Spleen (tissue), 7 donors: ENCODE data around the gene PPP1R26.

Experiments
- POLR2AphosphoS5 ChIP-seq, 3 donors: sonication (generic); formaldehyde crosslinking; IDR thresholded peaks; one replicate each; pipeline ENCODE4 v1.5.1; 2017; ENCODE audit warnings: antibody characterized with exemption in 3 of 3
- TF ChIP-seq, protein P1 (sequence below), 11 experiments: fragments of 200-600 bp in 7 of 11; fragments of 450-650 bp in 4 of 11; sonication (generic) in 4 of 11; IDR thresholded peaks in 8 of 11; conservative IDR thresholded peaks in 3 of 11; 1 replicate in 7 of 11; 2 replicates in 4 of 11; pipeline versions ENCODE4 v1.4.0 to v1.8.0; 2016 to 2021; ENCODE audit warnings: antibody characterized with exemption in 11 of 11, inconsistent platforms in 4 of 11, mild to moderate bottlenecking in 1 of 11
- donor health status: DM: no; HTN: no; CAD: no; lungs with moderate emphysema.
- donor health status: DM: no; HTN: no; CAD: no.
- donor health status: DM: no; HTN: no; CAD: no.

DNA sequence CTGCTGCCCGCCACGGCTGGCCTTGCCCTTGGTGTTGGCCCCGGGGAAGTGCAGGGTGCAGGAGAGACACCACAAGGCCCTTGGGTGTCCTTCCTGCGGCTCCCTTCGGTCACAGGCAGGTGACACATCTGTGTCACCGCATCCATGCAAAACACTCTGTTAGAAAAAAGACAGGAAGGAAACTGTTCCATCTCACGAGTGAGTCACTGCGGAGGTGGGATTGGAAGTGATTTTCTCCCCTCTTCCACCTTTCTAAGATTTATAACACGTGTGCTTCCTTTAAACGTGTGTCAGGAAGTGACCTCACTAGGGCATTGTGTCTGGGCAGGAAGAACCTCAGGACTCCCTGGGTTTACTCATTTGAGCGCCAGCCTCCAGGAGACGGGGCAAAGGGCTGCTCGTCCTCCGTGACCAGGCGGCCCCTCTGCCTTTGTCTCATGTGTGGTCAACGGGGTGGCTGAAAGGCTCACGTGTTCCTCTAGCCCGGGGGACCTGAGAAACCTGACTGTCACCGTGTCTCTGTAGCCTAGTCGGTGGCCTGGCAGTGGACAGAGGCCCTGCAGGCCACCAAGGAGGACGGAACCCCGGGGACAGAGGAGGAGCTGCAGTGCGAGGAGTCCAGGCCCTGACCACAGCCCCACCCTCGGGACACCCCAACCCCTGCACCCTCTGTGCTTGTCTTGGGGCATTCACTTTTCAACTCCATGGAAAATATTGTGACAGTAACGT lies 36.7 kb downstream of the PPP1R26 start:
- TF ChIP-seq, protein P1, sequence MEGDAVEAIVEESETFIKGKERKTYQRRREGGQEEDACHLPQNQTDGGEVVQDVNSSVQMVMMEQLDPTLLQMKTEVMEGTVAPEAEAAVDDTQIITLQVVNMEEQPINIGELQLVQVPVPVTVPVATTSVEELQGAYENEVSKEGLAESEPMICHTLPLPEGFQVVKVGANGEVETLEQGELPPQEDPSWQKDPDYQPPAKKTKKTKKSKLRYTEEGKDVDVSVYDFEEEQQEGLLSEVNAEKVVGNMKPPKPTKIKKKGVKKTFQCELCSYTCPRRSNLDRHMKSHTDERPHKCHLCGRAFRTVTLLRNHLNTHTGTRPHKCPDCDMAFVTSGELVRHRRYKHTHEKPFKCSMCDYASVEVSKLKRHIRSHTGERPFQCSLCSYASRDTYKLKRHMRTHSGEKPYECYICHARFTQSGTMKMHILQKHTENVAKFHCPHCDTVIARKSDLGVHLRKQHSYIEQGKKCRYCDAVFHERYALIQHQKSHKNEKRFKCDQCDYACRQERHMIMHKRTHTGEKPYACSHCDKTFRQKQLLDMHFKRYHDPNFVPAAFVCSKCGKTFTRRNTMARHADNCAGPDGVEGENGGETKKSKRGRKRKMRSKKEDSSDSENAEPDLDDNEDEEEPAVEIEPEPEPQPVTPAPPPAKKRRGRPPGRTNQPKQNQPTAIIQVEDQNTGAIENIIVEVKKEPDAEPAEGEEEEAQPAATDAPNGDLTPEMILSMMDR (IDR thresholded peaks at IDR 0.05 in 8 of 11, conservative IDR thresholded peaks at IDR 0.05 in 3 of 11) = no peak
- TF ChIP-seq POLR2AphosphoS5 (IDR thresholded peaks at IDR 0.05) = no peak
